NCI-H82 (cell line): ENCODE results near the gene ABCC1.
"Not testable (repeated sequence)": the region's sequence is repeated elsewhere in the genome, so short reads cannot be mapped to it uniquely, and the experiment has no call there.

Experiments
- DNase-seq: peaks from one replicate; lab custom pipeline; 2025; lab: John Stamatoyannopoulos, UW

The ABCC1 gene

DNA sequence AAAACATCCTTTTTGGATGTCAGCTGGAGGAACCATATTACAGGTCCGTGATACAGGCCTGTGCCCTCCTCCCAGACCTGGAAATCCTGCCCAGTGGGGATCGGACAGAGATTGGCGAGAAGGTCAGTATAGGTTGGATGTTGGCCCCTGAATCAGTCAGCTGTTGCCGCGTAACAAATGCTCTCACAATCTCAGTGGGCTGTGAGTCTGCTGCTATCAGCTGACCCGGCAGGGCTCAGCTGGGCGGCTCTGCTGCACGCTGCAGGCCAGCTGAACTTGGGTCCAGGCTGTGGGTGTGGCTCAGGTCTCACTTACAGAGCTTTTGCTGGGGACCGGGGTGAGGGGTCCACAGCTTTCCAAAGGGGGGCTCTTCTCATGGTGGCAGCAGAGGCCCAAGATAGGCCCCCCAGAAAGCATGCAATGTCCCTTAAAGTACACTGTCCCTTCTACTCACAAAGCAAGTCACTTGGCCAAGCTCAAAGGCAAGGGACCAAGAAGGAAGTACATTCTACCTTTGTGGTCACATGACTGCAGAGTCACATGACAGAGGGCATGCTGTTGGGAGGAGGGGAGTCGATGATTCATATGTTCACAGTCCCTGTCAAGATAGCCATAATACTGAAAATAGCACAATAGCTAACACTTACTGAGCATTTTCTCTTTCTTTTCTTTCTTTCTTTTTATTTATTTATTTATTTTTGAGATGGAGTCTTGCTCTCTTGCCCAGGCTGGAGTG, 134.2 kb downstream of the ABCC1 start:
- peak; percentile 32 for DNase-seq

- DNase-seq, result no peak
Measured at GRCh38 chr16:16084874-16085273, 135.5 kb downstream of the ABCC1 start.

DNA sequence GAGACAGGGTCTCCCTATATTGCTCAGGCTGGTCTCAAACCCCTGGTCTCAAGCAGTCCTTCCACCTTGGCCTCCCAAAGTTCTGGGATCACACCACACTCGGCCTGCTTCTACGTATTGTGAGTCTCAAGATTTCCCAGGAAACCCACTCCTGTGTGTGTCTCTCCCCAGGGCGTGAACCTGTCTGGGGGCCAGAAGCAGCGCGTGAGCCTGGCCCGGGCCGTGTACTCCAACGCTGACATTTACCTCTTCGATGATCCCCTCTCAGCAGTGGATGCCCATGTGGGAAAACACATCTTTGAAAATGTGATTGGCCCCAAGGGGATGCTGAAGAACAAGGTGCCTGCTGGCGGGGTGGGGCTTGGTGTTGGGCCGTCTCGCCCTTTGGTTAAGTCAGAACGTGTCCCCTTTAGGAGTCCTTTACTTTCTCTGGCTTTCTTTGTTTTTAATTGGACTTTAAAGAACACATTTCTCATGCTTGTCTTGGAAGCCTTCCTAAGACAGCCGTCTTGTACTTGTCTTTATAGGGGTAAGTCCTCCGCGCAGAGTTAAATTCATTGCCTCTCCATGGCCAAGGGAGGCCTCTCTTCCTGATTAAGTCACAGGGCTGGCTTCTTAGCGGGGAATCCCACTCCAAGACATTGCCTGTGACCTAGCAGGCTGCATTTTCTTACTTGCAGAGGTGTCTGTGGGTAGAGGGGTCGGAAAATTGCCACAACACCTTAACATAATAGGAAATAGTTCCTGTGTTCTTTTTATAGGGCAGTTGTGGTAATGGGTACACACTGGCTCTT, 137.4 kb downstream of the ABCC1 start:
- no peak for DNase-seq

GRCh38 chr16:16090238-16090637, 140.8 kb downstream of the ABCC1 start:
- no peak for DNase-seq

- DNase-seq, result no peak
Measured at GRCh38 chr16:16092925-16093627, 143.7 kb downstream of the ABCC1 start.

- DNase-seq, result no peak
Measured at GRCh38 chr16:16093628-16094332, 144.4 kb downstream of the ABCC1 start.

GRCh38 chr16:16095646-16096045, 146.2 kb downstream of the ABCC1 start:
- no peak for DNase-seq

DNA sequence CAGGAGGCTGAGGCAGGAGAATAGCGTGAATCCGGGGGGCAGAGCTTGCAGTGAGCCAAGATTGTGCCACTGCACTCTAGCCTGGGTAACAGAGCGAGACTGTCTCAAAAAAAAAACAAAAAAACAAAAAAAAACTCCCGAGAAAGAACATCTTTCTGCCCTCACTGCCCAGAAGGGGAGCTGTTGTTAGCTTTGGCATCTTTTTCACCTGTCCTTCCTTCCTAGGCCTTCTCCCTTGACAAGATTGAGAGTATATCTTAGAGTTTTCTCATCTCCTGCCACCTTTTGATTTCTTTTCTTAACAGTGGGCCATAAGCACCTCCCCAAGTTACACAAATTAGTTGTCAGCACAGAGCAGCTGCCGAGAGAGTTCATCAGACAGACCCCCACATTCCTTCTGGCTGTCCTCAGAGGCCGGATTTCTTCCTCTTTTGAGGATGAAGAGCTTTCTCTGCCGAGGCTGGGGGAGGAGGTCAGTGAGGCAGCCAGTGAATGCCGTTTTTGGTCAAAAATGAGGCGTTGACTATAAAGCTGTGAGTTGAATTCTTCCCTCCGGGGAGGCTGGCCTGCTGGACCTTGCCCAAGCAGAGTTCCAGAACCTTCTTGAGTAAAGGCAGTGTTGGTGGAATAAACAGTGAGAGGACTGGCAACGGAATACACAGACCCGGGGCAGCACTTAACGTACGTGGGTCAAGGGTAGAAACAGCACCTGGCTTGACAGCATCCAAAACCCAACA, 146.9 kb downstream of the ABCC1 start:
- no peak for DNase-seq

DNA sequence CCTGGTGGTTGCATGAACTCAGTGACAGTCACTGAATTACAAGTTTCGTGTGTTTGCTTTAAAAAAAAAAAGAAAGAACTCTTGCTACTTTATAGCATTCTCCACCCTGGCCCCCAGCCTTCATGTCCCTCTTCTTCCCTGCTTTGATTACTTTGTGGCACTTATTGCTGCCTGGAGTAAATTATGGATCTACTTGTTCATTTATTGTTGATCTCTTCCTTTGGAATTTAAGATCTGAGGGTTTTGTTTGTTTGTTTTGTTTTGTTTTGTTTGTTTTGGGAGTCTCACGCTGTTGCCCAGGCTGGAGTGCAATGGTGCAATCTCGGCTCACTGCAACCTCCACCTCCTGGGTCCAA, 147.4 kb downstream of the ABCC1 start:
- DNase-seq, result no peak

- no peak for DNase-seq
Measured at GRCh38 chr16:16099320-16099719, 149.9 kb downstream of the ABCC1 start.

GRCh38 chr16:16100631-16101030, 151.2 kb downstream of the ABCC1 start:
- DNase-seq, result no peak

- DNase-seq, result no peak
Measured at GRCh38 chr16:16101585-16101984, 152.2 kb downstream of the ABCC1 start.

- DNase-seq, result no peak
Measured at GRCh38 chr16:16102738-16103137, 153.3 kb downstream of the ABCC1 start.

DNA sequence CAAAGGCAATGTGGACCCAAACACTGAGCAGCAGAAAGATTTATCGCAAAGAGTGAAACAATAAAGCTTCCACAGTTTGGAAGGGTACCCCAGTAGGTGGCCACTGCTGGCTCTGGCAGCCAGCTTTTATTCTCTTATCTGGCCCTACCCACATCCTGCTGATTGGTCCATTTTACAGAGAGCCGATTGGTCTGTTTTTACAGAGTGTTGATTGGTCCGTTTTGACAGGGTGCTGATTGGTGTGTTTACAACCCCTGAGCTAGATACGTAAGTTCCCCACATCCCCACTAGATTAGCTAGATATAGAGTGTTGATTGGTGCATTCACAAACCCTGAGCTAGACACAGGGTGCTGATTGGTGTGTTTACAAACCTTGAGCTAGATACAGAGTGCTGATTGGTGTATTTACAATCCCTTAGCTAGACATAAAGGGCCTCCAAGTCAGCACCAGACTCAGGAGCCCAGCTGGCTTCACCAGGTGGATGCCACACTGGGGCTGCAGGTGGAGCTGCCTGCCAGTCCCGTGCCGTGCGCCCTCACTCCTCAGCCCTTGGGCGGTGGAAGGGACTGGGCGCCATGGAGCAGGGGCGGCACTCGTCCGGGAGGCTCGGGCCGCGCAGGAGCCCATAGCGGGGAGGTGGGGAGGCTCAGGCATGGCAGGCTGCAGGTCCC, 154.9 kb downstream of the ABCC1 start:
- peak; percentile 8 for DNase-seq

DNA sequence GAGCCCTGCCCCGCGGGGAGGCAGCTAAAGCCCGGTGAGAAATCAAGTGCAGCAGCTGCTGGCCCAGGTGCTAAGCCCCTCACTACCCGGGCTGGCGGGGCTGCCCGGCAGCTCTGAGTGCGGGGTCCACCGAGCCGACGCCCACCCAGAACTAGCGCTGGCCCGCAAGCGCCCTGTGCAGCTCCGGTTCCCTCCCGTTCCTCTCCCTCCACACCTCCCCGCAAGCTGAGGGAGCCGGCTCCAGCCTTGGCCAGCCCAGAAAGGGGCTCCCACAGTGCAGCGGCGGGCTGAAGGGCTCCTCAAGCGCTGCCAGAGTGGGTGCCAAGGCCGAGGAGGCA, 155.4 kb downstream of the ABCC1 start:
- DNase-seq, result not testable (repeated sequence)

- no peak for DNase-seq
Measured at GRCh38 chr16:16105646-16106045, 156.2 kb downstream of the ABCC1 start.

DNA sequence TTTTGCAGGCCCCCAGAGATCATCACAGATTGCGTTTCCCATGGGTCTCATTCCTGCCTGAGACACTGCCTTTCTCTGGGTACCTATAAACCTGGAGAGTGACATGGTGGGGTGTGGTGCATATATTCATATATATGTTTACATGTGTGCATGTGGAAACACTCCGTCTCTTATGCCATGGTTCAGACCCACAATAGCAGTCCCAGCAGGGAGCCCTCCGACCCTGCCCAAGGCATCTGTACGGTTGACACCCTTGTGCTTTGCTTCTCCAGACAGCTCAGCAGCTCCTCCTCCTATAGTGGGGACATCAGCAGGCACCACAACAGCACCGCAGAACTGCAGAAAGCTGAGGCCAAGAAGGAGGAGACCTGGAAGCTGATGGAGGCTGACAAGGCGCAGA, 157.1 kb downstream of the ABCC1 start:
- DNase-seq, result no peak

- DNase-seq, result no peak
Measured at GRCh38 chr16:16107839-16108238, 158.4 kb downstream of the ABCC1 start.

DNA sequence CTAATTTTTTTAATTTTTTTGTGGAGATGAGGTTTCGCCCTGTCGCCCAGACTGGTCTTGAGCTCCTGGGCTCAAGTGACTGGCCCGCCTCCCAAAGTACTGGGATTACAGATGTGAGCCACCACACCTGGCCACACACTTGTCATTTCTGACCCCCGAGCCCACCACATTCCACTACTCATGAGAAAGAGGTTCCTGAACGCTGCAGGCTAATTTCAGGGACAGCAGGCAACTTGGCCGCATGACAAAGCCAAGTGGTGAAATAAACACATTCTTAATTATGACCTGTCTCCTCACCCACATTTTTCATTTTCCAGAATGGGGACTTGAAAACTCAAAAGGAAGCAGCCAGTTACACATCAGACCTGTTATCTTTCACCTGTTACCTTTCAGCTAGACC, 159.3 kb downstream of the ABCC1 start:
- no peak for DNase-seq

- no peak for DNase-seq
Measured at GRCh38 chr16:16109453-16110110, 160.2 kb downstream of the ABCC1 start.

DNA sequence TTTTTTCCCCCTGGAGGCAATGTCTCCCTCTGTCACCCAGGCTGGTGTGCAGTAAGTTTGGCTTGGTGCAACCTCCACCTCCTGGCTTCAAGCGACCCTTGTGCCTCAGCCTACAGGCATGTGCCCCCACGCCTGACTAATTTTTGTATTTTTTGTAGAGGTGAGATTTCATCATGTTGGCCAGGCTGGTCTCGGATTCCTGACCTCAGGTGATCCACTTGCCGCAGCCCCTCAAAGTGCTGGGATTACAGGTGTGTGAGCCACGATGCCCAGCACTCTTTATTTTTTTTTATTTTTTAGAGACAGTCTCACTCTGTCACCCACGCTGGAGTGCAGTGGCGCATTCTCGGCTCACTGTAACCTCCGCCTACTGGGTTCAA, 160.7 kb downstream of the ABCC1 start:
- no peak for DNase-seq
